K562 (cell line): Measurements from ENCODE around the gene MRPL9. TPM values are rescaled to one million over a fixed set of nuclear protein-coding genes. Genes with fewer than 3 reads are reported as not detected.

ENCODE experiments used
- ARID4B ChIP-seq: sonication (generic); formaldehyde crosslinking; IDR thresholded peaks from 2 replicates; pipeline ENCODE4 v1.8.0; 2022; ENCODE audit warnings: mild to moderate bottlenecking, missing genetic modification reagents
- ERF ChIP-seq: fragments of 450-650 bp; formaldehyde crosslinking; IDR thresholded peaks from 2 replicates; pipeline ENCODE4 v1.4.0; 2020; ENCODE audit warnings: mild to moderate bottlenecking, mixed read lengths
- FOXK1 ChIP-seq: sonication (generic); formaldehyde crosslinking; IDR thresholded peaks from 2 replicates; pipeline ENCODE4 v1.8.0; 2022; ENCODE audit warnings: missing genetic modification reagents, mild to moderate bottlenecking, borderline replicate concordance
- HDAC6 ChIP-seq: IDR thresholded peaks from 2 replicates; pipeline ENCODE4 v1.6.1; 2012; ENCODE audit warnings: low read depth, mild to moderate bottlenecking, control low read depth, inconsistent platforms, low read length, moderate library complexity
- HMGXB4 ChIP-seq: sonication (generic); formaldehyde crosslinking; IDR thresholded peaks from 2 replicates; pipeline ENCODE4 v1.8.1; 2023; ENCODE audit warnings: mild to moderate bottlenecking, missing genetic modification reagents
- MGA ChIP-seq: fragments of 450-650 bp; IDR thresholded peaks from 2 replicates; pipeline ENCODE4 v1.6.1; 2016; ENCODE audit warnings: mild to moderate bottlenecking, moderate library complexity
- NBN ChIP-seq: fragments of 450-650 bp; IDR thresholded peaks from 2 replicates; pipeline ENCODE4 v1.6.1; 2016; ENCODE audit warnings: low read depth, mild to moderate bottlenecking
- POLR2AphosphoS2 ChIP-seq: IDR thresholded peaks from 2 replicates; pipeline ENCODE4 v1.6.1; 2012; ENCODE audit warnings: low read length, improper control_type of control experiment
- SMARCA4 ChIP-seq: fragments of 450-650 bp; IDR thresholded peaks from 2 replicates; pipeline ENCODE4 v1.6.1; 2016
- polyA plus RNA-seq, 8 experiments: library from polyadenylated mRNA; depleted of rRNA in 4 of 8; stranded (reverse) in 5 of 8; unstranded in 3 of 8; fragments of >200 nt; fragmentation: Nextera tagmentation in 2 of 8; fragmentation: Illumina TruSeq in 1 of 8; extraction: Ambion mirVana in 2 of 8; extraction: Trizol in 1 of 8; gene quantifications; 2 replicates each; pipeline versions ENCODE4 v1.2.1 to v1.2.3, GENCODE V29; 2011 to 2014; ENCODE audit warnings: inconsistent platforms in 1 of 8, missing spikeins in 1 of 8
- total RNA-seq, 7 experiments: library from RNA; depleted of rRNA in 6 of 7; stranded (reverse); fragments of >200 nt in 6 of 7; fragmentation: Illumina TruSeq in 2 of 7; extraction: Trizol in 2 of 7; gene quantifications; 2 replicates each; pipeline versions ENCODE4 v1.2.1 to v1.2.3, GENCODE V29; 2011 to 2021; ENCODE audit warnings: low replicate concordance in 1 of 7

The MRPL9 gene
- total and polyA plus RNA-seq, 9 of the 15 experiments (the other 6 are each of a cell fraction or from before 2014, with no cell fraction given): 38.0 to 162 (median 111) TPM

- no peak for TF ChIP-seq MGA
- TF ChIP-seq ERF: no peak
- no peak for TF ChIP-seq FOXK1 (CRISPR knock-in tag)
- TF ChIP-seq HMGXB4: no peak
- TF ChIP-seq SMARCA4: peak; percentile 31; the same call in 1 of the 2 replicates
- TF ChIP-seq POLR2AphosphoS2: no peak
- peak; percentile 45; the same call in 1 of the 2 replicates for TF ChIP-seq ARID4B (CRISPR knock-in tag)
- peak; percentile 43; the same call in 1 of the 2 replicates for TF ChIP-seq NBN
- no peak for TF ChIP-seq HDAC6
Observed at GRCh38 chr1:151716771-151717631, 46.3 kb downstream of the MRPL9 start, which contains the start of gene CELF3 (continued).
